Neural crest cell (in vitro differentiated cells): ENCODE measurements around the gene LRGUK. TPM values are rescaled to one million over a fixed set of nuclear protein-coding genes. Genes with fewer than 3 reads are reported as not detected.

Experiments
- DNase-seq: peaks from one replicate; pipeline ENCODE4 v3.0.0; 2021; ENCODE audit warnings: low read depth, mixed read lengths, low spot score
- H3K27ac Mint-ChIP-seq: one replicate; pipeline ENCODE4 v1.8.0; 2021; ENCODE audit warnings: mild to moderate bottlenecking, mixed read lengths; ENCODE audit not compliant: unreplicated experiment
- H3K27me3 Mint-ChIP-seq: 2 replicates; pipeline ENCODE4 v1.8.0; 2021; ENCODE audit warnings: low read depth, mild to moderate bottlenecking, mixed read lengths
- H3K36me3 Mint-ChIP-seq: 2 replicates; pipeline ENCODE4 v1.8.0; 2021; ENCODE audit warnings: low read depth, mild to moderate bottlenecking, mixed read lengths
- H3K4me1 Mint-ChIP-seq: 2 replicates; pipeline ENCODE4 v1.8.0; 2021; ENCODE audit warnings: mixed read lengths
- H3K4me3 Mint-ChIP-seq: one replicate; pipeline ENCODE4 v1.8.0; 2021; ENCODE audit warnings: mild to moderate bottlenecking, mixed read lengths
- H3K9me3 Mint-ChIP-seq: 2 replicates; pipeline ENCODE4 v1.8.0; 2021; ENCODE audit warnings: mixed read lengths
- CTCF ChIP-seq: fragments of 200-600 bp; sonication (generic); conservative IDR thresholded peaks from 2 replicates; pipeline ENCODE4 v1.5.0; 2021; ENCODE audit warnings: antibody characterized with exemption, mild to moderate bottlenecking
- total RNA-seq: library from RNA; stranded (reverse); gene quantifications from 2 replicates; pipeline ENCODE4 v1.2.1, GENCODE V29; 2021

The LRGUK gene
- total RNA-seq, 1 donor from 2014 or later, result 1.0 TPM

GRCh38 chr7:134276951-134277350 is 149.8 kb downstream of the LRGUK start:
- Mint-ChIP-seq H3K27ac (no peak overlapping the region), H3K9me3 (no peaks in the 10 kb centered on the region), H3K4me1 (no peaks in the 10 kb centered on the region), H3K4me3 (no peak overlapping the region), H3K27me3 (peaks cover 9% of the 10 kb centered on the region), H3K36me3 (no peaks in the 10 kb centered on the region)
- TF ChIP-seq CTCF, result no peak
- no peak for DNase-seq

- DNase-seq, result no peak
- Mint-ChIP-seq H3K9me3 (no peaks in the 10 kb centered on the region), H3K4me1 (no peaks in the 10 kb centered on the region), H3K27ac (no peak overlapping the region), H3K36me3 (no peaks in the 10 kb centered on the region), H3K27me3 (peaks cover 4% of the 10 kb centered on the region), H3K4me3 (no peak overlapping the region)
- TF ChIP-seq CTCF, result no peak
These were observed 151.5 kb downstream of the LRGUK start for GRCh38 chr7:134278502-134279153.

- no peak for TF ChIP-seq CTCF
These were observed 152.2 kb downstream of the LRGUK start for GRCh38 chr7:134279336-134279735.

GRCh38 chr7:134279898-134280297 is 152.8 kb downstream of the LRGUK start:
- Mint-ChIP-seq H3K36me3 (no peaks in the 10 kb centered on the region), H3K27ac (no peak overlapping the region), H3K4me1 (peaks cover 7% of the 10 kb centered on the region), H3K9me3 (no peaks in the 10 kb centered on the region), H3K27me3 (peaks cover 3% of the 10 kb centered on the region), H3K4me3 (no peak overlapping the region)
- no peak for DNase-seq
- no peak for TF ChIP-seq CTCF

More at GRCh38 chr7:134279336-134279735, 152.2 kb downstream of the LRGUK start:
- Mint-ChIP-seq H3K4me1 (peaks cover 5% of the 10 kb centered on the region), H3K4me3 (no peak overlapping the region), H3K27ac (no peak overlapping the region), H3K9me3 (no peaks in the 10 kb centered on the region), H3K36me3 (no peaks in the 10 kb centered on the region), H3K27me3 (peaks cover 4% of the 10 kb centered on the region)
- DNase-seq, result no peak

GRCh38 chr7:134280508-134280907 is 153.4 kb downstream of the LRGUK start:
- no peak overlapping the region for H3K4me3 Mint-ChIP-seq
- peaks cover 7% of the 10 kb centered on the region for H3K4me1 Mint-ChIP-seq
- no peak overlapping the region for H3K27ac Mint-ChIP-seq
- DNase-seq, result no peak
- no peaks in the 10 kb centered on the region for H3K27me3 Mint-ChIP-seq
- H3K36me3 Mint-ChIP-seq, result no peaks in the 10 kb centered on the region
- TF ChIP-seq CTCF, result no peak
- no peaks in the 10 kb centered on the region for H3K9me3 Mint-ChIP-seq
